Mucosa of descending colon (tissue), 3 donors: ENCODE measurements around the gene PSMD11. TPM values are rescaled to one million over a fixed set of nuclear protein-coding genes. Genes with fewer than 3 reads are reported as not detected.

Experiments used
- ATAC-seq: fragments of 200-7000 bp; cut with Tn5 transposase; one replicate; pipeline ENCODE4 v1.9.1; 2020; ENCODE audit warnings: mild to moderate bottlenecking, moderate library complexity
- DNase-seq, 3 donors: peaks; one replicate each; pipeline ENCODE4 v3.0.0-alpha.2; 2020
- H3K36me3 ChIP-seq: fragments of 200-600 bp; one replicate; pipeline ENCODE4 v1.8.0; 2021; ENCODE audit warnings: low read depth, mild to moderate bottlenecking
- H3K4me1 ChIP-seq: fragments of 200-600 bp; one replicate; pipeline ENCODE4 v1.8.0; 2021; ENCODE audit warnings: low read depth, mild to moderate bottlenecking
- H3K4me3 ChIP-seq: fragments of 200-600 bp; one replicate; pipeline ENCODE4 v1.8.0; 2021; ENCODE audit warnings: mild to moderate bottlenecking
- H3K9me3 ChIP-seq: fragments of 200-600 bp; one replicate; pipeline ENCODE4 v1.8.0; 2021; ENCODE audit warnings: mild to moderate bottlenecking
- CTCF ChIP-seq: fragments of 200-600 bp; IDR thresholded peaks from one replicate; pipeline ENCODE4 v1.8.0; 2022; ENCODE audit warnings: antibody characterized with exemption, mild to moderate bottlenecking
- intact Hi-C, 2 donors: fragments of 100-400 bp; cut with DNase I in 1 of 2; cut with micrococcal nuclease in 1 of 2; formaldehyde crosslinking; loops; one replicate each; pipeline versions ENCODE4 v1.11.0 to v1.11.1; 2022; cut with DNase I, micrococcal nuclease
- total RNA-seq, 3 donors: library from RNA; stranded (reverse); fragmentation: NEBNext Ultra II Directional in 2 of 3; extraction: Animal tissue kit (Norgen Biotek cat#: 25700) in 2 of 3; gene quantifications; one replicate each; pipeline versions ENCODE4 v1.2.1 to v1.2.4, GENCODE V29; 2021 to 2023
- donor health status: DM: no; HTN: no; CAD: no; lungs with moderate emphysema.
- donor health status: DM: no; HTN: no; CAD: no.
- donor health status: DM: no; HTN: yes; CAD: no.

The PSMD11 gene
- total RNA-seq, 3 donors from 2014 or later: 81.5 to 99.2 (median 85.8) TPM

- DNase-seq: no peak
- Histone ChIP-seq H3K4me3 (no peak overlapping the region), H3K4me1 (peaks cover 13% of the 10 kb centered on the region), H3K9me3 (no peaks in the 10 kb centered on the region), H3K36me3 (no peaks in the 10 kb centered on the region)
- no peak for ATAC-seq
- intact Hi-C loops: no loop called here
- no peak for TF ChIP-seq CTCF
These were observed 72.1 kb downstream of the PSMD11 start for GRCh38 chr17:32516450-32516849.

- intact Hi-C loops: no loop called here
These were observed 72.8 kb downstream of the PSMD11 start for GRCh38 chr17:32516940-32517701.

DNA sequence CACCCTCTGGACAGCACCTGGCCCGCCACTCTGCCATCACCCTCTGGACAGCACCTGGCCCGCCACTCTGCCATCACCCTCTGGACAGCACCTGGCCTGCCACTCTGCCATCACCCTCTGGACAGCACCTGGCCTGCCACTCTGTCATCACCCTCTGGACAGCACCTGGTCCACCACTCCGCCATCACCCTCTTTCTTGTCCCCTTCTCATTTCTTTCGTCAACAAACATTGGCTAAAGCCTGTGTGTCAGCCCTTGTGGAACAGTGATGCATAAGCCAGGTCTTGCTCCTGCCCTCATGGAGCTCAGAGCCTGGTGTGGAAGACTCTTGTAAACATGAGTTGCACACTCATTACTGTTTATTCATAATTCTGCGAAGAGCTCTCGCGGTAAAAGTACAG lies 73.7 kb downstream of the PSMD11 start:
- no peaks in the 10 kb centered on the region for H3K36me3 ChIP-seq
- intact Hi-C loops: no loop called here
- ATAC-seq: no peak
- peaks cover 13% of the 10 kb centered on the region for H3K4me1 ChIP-seq
- DNase-seq: no peak
- TF ChIP-seq CTCF: no peak
- no peaks in the 10 kb centered on the region for H3K9me3 ChIP-seq
- H3K4me3 ChIP-seq: no peak overlapping the region

More at GRCh38 chr17:32516940-32517701, 72.8 kb downstream of the PSMD11 start:
- no peak for TF ChIP-seq CTCF
- Histone ChIP-seq H3K9me3 (no peaks in the 10 kb centered on the region), H3K4me3 (no peak overlapping the region), H3K4me1 (peaks cover 13% of the 10 kb centered on the region), H3K36me3 (no peaks in the 10 kb centered on the region)
- DNase-seq (no peak), ATAC-seq (no peak)

DNA sequence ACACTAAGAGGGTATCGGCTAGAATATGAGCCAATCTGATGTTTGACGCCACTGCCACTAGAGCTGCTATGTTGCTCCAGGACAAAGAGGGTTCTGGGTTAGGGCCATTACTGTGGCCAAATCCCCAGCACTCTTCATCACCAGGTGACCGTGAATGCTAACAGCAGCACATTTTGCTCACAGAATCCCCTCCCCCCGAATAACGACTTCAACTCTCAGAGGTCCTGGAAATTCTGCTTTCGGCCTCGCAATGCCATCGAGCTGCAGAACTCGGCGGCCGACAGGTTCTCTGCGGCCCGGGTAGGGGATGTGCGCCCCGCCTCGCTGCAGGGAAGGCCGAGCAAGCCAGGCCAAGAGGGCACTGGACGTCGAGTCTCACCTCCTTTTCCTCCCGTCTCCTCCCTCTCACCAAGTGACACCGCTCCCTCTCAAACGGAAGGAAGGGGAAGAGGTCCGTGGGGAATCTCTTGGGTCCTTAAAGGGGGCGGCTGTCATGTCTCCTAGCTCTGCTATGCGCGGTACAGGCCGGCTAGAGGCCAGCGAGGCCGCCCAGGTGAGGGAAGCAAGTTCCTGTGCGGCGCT lies 74.4 kb downstream of the PSMD11 start:
- H3K9me3 ChIP-seq: no peaks in the 10 kb centered on the region
- no peak for TF ChIP-seq CTCF
- intact Hi-C loops: no loop called here
- no peak overlapping the region for H3K4me3 ChIP-seq
- DNase-seq (no peak), ATAC-seq (no peak)
- no peaks in the 10 kb centered on the region for H3K36me3 ChIP-seq
- peaks cover 13% of the 10 kb centered on the region for H3K4me1 ChIP-seq

- no peak overlapping the region for H3K4me3 ChIP-seq
- TF ChIP-seq CTCF: no peak
- H3K4me1 ChIP-seq: peaks cover 15% of the 10 kb centered on the region
- intact Hi-C loops: no loop called here
- ATAC-seq (peak; percentile 84), DNase-seq (peak in 2 of 3 donors; percentile 73 to 82)
- H3K36me3 ChIP-seq: no peaks in the 10 kb centered on the region
- no peaks in the 10 kb centered on the region for H3K9me3 ChIP-seq
These were observed 75.2 kb downstream of the PSMD11 start for GRCh38 chr17:32519228-32520103.
